SU-DHL-6 (cell line): ENCODE measurements around the gene MAML2.

Source experiments
- EZH2phosphoT487 ChIP-seq: fragments of 200-600 bp; sonication (generic), shearing (Covaris generic); conservative IDR thresholded peaks from 2 replicates; pipeline ENCODE4 v1.6.1; 2018; ENCODE audit warnings: mild to moderate bottlenecking, antibody characterized with exemption, low read length, moderate library complexity, mixed read lengths
- TF ChIP-seq, protein P1 (sequence below): fragments of 200-600 bp; sonication (generic); IDR thresholded peaks from one replicate; pipeline ENCODE4 v1.5.1; 2017; ENCODE audit warnings: antibody characterized with exemption, mild to moderate bottlenecking, low read length, moderate library complexity; ENCODE audit not compliant: insufficient read depth, poor library complexity, severe bottlenecking

- TF ChIP-seq, protein P1, sequence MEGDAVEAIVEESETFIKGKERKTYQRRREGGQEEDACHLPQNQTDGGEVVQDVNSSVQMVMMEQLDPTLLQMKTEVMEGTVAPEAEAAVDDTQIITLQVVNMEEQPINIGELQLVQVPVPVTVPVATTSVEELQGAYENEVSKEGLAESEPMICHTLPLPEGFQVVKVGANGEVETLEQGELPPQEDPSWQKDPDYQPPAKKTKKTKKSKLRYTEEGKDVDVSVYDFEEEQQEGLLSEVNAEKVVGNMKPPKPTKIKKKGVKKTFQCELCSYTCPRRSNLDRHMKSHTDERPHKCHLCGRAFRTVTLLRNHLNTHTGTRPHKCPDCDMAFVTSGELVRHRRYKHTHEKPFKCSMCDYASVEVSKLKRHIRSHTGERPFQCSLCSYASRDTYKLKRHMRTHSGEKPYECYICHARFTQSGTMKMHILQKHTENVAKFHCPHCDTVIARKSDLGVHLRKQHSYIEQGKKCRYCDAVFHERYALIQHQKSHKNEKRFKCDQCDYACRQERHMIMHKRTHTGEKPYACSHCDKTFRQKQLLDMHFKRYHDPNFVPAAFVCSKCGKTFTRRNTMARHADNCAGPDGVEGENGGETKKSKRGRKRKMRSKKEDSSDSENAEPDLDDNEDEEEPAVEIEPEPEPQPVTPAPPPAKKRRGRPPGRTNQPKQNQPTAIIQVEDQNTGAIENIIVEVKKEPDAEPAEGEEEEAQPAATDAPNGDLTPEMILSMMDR, result no peak
- no peak for TF ChIP-seq EZH2phosphoT487
Observed at GRCh38 chr11:96188243-96189006, 154.6 kb downstream of the MAML2 start.
